NCI-H2196 (cell line): ENCODE results near the gene CSNK1D.
A peak's percentile ranks its signal among the peaks of the same experiment; 100 is the strongest.
"Not testable (repeated sequence)": the region's sequence is repeated elsewhere in the genome, so short reads cannot be mapped to it uniquely, and the experiment has no call there.

Experiments used
- DNase-seq: peaks from one replicate; lab custom pipeline; 2025; ENCODE audit not compliant: unreplicated experiment; lab: John Stamatoyannopoulos, UW

The CSNK1D gene

GRCh38 chr17:82216301-82217119 lies 57.0 kb downstream of the CSNK1D start:
- peak; percentile 46 for DNase-seq

GRCh38 chr17:82215972-82216300 lies 57.6 kb downstream of the CSNK1D start:
- no peak for DNase-seq

GRCh38 chr17:82215095-82215971 lies 58.2 kb downstream of the CSNK1D start:
- DNase-seq: peak; percentile 41

DNA sequence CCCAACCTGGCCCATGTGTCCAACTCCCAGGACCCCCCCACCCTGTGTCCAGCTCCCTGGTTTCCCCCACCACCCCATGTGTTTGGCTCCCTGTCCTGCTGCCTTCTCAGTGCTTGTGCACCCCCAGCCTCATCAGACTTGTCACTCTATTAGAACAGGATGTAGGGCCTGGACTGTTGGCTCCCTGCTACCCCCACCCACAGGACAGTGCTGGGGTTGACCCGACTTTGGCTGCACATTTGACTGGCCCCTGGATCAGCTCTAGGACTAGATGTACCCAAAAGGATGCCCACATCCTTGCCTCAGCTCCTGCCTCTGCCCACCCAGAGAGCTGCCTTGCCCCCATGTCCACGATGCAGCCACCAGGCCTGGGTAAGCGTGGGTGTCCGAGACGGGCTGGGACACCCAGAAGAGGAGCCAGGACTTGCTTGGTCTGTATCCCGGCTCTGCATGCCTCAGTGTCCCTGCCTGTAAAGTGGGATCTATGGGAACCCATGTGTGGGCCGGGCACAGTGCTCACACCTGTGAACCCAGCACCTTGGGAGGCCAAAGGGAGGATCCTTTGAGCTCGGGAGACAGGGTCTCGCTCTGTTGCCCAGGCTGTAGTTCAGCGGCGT lies 59.4 kb downstream of the CSNK1D start:
- DNase-seq: no peak

- DNase-seq: peak; percentile 65
Observed at GRCh38 chr17:82213251-82214011, 60.1 kb downstream of the CSNK1D start.

- DNase-seq: peak; percentile 89
Observed at GRCh38 chr17:82212331-82213250, 60.9 kb downstream of the CSNK1D start, which contains the start of gene CCDC57. Gene CCDC57, minus strand, starts transcription at chr17:82212842. Its CDS starts 10,898 bp downstream, at chr17:82201944.

GRCh38 chr17:82210655-82211054 lies 62.8 kb downstream of the CSNK1D start:
- not testable (repeated sequence) for DNase-seq

- peak; percentile 94 for DNase-seq
Observed at GRCh38 chr17:82205720-82206508, 67.6 kb downstream of the CSNK1D start.

DNA sequence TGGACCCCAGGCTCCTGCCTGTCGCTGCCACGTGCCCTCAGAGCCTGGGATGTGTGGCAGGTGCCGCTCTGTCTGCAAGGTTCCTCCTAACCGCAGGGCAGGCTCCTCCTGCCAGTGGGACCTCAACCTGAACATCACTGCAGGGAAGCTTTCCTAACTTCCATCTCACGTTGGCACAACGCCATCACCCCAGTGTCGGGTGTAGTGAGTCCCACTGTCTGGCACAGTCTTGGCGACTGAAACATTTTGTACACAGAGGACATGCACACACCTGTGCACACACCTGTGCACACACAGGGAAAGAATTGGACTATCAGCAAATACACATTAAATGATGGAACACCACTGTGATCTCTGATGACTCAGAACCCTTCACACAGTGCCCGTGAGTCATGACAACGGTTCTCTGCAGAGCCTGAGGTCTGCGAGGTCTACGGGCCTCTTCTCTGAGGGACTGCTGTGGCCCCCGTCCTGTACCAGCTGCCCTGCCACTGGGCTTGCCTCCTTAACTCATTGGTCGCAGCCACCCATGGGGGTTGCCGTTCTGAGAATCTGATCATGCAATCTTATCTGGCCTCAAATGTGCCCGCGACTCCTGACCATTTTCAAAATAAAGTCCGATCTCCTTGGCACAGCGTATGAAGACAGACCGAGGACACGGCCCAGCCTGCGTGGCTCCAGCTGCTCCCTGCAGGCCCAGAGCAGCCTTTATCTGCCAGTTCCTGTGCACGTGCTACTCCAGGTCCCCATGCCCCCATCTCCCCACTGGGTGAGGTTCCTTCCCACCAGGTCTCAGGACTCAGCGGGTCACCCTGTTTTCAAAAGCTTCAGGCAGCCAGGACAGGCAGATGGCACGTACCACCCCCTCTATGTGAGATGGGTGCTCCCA lies 68.4 kb downstream of the CSNK1D start:
- DNase-seq: peak; percentile 36

- DNase-seq: no peak
Observed at GRCh38 chr17:82203920-82204319, 69.6 kb downstream of the CSNK1D start.

DNA sequence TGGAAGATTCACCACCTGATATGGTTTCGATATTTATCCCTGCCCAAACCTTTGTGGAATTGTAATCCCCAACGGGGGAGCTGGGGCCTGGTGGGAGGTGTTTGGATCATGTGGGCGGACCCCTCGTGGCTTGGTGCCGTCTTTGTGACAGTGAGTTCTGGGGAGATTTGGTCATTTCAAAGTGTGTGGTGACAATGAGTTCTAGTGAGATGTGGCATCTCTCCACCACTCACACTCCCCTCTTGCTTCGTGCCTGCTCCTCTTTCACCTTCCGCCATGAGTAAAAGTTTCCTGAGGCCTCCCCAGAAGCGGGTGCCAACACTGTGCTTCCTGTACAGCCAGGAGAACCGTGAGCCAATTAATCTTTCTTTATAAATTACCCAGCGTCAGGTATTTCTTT lies 70.5 kb downstream of the CSNK1D start:
- DNase-seq: no peak

GRCh38 chr17:82201498-82201910 lies 72.0 kb downstream of the CSNK1D start:
- no peak for DNase-seq

GRCh38 chr17:82200743-82201497 lies 72.6 kb downstream of the CSNK1D start:
- DNase-seq: no peak

DNA sequence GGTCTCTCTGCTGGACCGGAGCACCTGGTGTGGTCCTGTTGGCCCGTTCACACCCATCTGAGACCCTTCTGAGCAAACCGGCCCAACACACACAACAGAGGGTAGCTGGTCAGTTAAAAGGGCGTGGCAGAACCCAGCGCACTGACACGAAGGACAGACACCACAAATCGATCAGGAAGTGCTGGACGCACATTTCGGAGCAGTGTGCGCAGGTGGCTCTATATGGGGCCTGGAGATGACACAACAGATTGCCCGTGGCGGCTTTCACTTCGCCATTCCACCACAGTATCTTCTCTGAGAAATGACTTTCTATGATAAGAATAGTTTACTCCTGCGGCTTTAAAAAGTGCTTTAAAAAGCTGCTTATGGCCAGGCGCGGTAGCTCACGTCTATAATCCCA lies 73.4 kb downstream of the CSNK1D start:
- no peak for DNase-seq

- no peak for DNase-seq
Observed at GRCh38 chr17:82199496-82199895, 74.0 kb downstream of the CSNK1D start.

GRCh38 chr17:82198092-82198491 lies 75.4 kb downstream of the CSNK1D start:
- no peak for DNase-seq
